BLaER1 treated with 17β-estradiol and CSF1 and Interleukin-3, amounts not matched to agents 10 nM and 100 nM (cell line): ENCODE measurements around the gene SMURF2.
A peak's percentile ranks its signal among the peaks of the same experiment; 100 is the strongest.
"Not testable (repeated sequence)": the region's sequence is repeated elsewhere in the genome, so short reads cannot be mapped to it uniquely, and the experiment has no call there.

Source experiments
- H3K27ac ChIP-seq, 11 experiments: shearing (Covaris generic); formaldehyde crosslinking; 2 replicates each; pipeline ENCODE4 v1.8.1; 2022
- H3K27me3 ChIP-seq, 11 experiments: shearing (Covaris generic); formaldehyde crosslinking; 2 replicates each; pipeline ENCODE4 v1.8.1; 2022
- H3K36me3 ChIP-seq, 11 experiments: shearing (Covaris generic); formaldehyde crosslinking; 2 replicates each; pipeline ENCODE4 v1.8.1; 2022
- H3K4me1 ChIP-seq, 10 experiments: shearing (Covaris generic); formaldehyde crosslinking; 2 replicates each; pipeline ENCODE4 v1.8.1; 2022
- H3K4me2 ChIP-seq, 11 experiments: shearing (Covaris generic); formaldehyde crosslinking; 2 replicates each; pipeline ENCODE4 v1.8.1; 2022
- H3K4me3 ChIP-seq, 10 experiments: shearing (Covaris generic); formaldehyde crosslinking; 2 replicates each; pipeline ENCODE4 v1.8.1; 2022
- H3K9ac ChIP-seq, 11 experiments: shearing (Covaris generic); formaldehyde crosslinking; 2 replicates each; pipeline ENCODE4 v1.8.1; 2022
- H3K9me3 ChIP-seq, 11 experiments: shearing (Covaris generic); formaldehyde crosslinking; replicated peaks in 1 of 11; 2 replicates each; pipeline ENCODE4 v1.8.1; 2022
- H4K20me1 ChIP-seq, 11 experiments: shearing (Covaris generic); formaldehyde crosslinking; 2 replicates each; pipeline ENCODE4 v1.8.1; 2022
- Cebpa-rat ChIP-seq, 11 experiments: shearing (Covaris generic); IDR thresholded peaks; 2 replicates each; pipeline ENCODE4 v1.8.1; 2022

The SMURF2 gene

DNA sequence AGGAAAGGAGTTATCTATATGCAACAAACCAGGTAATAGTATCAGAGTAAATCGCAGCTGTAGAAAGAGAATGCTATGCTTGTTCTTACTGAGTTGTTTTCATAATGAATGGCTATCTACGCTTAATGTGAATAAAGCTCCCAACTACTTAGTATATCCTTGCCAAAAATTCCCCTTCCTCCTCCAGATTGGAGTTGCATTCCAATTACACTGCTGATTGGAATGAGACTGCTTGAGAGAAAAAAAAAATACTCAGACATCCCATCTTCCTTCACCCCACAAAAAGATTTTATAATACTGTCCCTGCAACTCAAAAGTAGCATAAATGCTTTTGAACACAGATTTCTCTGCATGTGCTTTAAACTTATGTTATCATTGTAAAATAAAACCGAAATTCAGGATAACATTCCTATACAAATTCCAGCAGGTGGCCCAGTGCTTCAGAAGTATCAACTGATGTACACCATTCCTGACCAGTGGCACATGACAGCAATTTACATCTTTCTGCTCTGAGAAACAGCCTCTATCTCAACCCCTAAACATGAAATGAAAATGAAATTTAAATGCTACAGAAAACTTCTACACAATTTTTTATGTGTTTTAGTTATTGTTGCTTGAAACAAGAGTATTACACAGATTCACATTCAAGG lies 47.0 kb downstream of the SMURF2 start:
- Histone ChIP-seq H3K27me3 (no peaks in the 10 kb centered on the region), H3K27ac (no peak overlapping the region), H3K9me3 (peaks cover 0 to 17% (median 8%) of the 10 kb centered on the region in 11 experiments; a peak in 15 of 22 replicates), H3K36me3 (peaks cover 0 to 14% (median 5%) of the 10 kb centered on the region in 11 experiments; a peak in 6 of 22 replicates), H3K4me1 (peaks cover 7 to 63% (median 25%) of the 10 kb centered on the region in 10 experiments; a peak in 19 of 20 replicates), H4K20me1 (peaks cover 39 to 97% (median 93%) of the 10 kb centered on the region in 11 experiments; a peak in 20 of 22 replicates), H3K9ac (no peak overlapping the region), H3K4me3 (no peak overlapping the region), H3K4me2 (peak overlapping the region in 2 of 11 experiments; percentile 78 to 85; a peak in 2 of 22 replicates)
- TF ChIP-seq Cebpa-rat (IDR thresholded peaks at IDR 0.05), result no peak

- Histone ChIP-seq H3K4me1 (peaks cover 7 to 63% (median 25%) of the 10 kb centered on the region in 10 experiments; a peak in 19 of 20 replicates), H3K9me3 (peaks cover 0 to 17% (median 9%) of the 10 kb centered on the region in 11 experiments; a peak in 16 of 22 replicates), H3K4me2 (peak overlapping the region in 5 of 11 experiments; percentile 68 to 85 (median 71); a peak in 7 of 22 replicates), H3K36me3 (peaks cover 0 to 14% (median 4%) of the 10 kb centered on the region in 11 experiments; a peak in 5 of 22 replicates), H3K27ac (no peak overlapping the region), H3K9ac (no peak overlapping the region), H3K27me3 (no peaks in the 10 kb centered on the region), H3K4me3 (no peak overlapping the region), H4K20me1 (peaks cover 32 to 94% (median 86%) of the 10 kb centered on the region in 11 experiments; a peak in 20 of 22 replicates)
- no peak for TF ChIP-seq Cebpa-rat (IDR thresholded peaks at IDR 0.05)
Measured at GRCh38 chr17:64614266-64615027, 47.7 kb downstream of the SMURF2 start.

DNA sequence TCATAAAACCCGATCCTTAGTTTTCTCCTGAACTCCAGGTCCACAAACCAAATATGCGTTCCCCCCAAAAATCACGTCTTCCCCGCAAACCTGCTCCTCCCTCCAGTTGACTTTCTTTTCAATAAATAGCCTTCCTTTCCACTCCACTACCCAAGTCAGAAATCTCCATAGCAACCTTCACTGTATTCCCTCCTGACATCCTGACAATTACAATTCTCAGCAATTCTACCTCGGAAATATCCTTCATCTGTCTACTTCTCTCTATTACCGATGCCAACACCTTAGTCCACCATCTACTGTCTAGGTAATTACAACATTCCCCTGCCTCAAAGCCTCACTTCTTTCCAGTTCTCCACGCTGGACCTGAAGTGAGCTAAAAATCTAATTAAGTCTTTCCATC lies 50.7 kb downstream of the SMURF2 start:
- Histone ChIP-seq H3K4me1 (peaks cover 7 to 54% (median 25%) of the 10 kb centered on the region in 10 experiments; a peak in 19 of 20 replicates), H3K9ac (no peak overlapping the region), H3K4me2 (peak overlapping the region in 6 of 11 experiments; percentile 1 to 27 (median 12); a peak in 3 of 22 replicates), H3K27me3 (no peaks in the 10 kb centered on the region), H3K36me3 (peaks cover 0 to 14% (median 4%) of the 10 kb centered on the region in 11 experiments; a peak in 3 of 22 replicates), H3K9me3 (peaks cover 0 to 17% (median 9%) of the 10 kb centered on the region in 11 experiments; a peak in 16 of 22 replicates), H3K4me3 (no peak overlapping the region), H3K27ac (no peak overlapping the region), H4K20me1 (peaks cover 32 to 94% (median 83%) of the 10 kb centered on the region in 11 experiments; a peak in 19 of 22 replicates)
- TF ChIP-seq Cebpa-rat (IDR thresholded peaks at IDR 0.05), result no peak

DNA sequence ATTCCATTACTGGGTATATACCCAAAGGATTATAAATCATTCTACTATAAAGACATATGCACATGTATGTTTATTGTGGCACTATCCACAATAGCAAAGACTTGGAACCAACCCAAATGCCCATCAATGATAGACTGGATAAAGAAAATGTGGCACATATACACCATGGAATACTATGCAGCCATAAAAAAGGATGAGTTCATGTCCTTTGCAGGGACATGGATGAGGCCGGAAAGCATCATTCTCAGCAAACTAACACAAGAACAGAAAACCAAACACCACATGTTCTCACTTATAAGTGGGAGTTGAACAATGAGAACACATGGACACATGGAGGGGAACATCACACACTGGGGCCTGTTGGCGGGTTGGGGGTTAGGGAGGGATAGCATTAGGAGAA lies 51.9 kb downstream of the SMURF2 start:
- not testable (repeated sequence) for H3K9ac ChIP-seq, H3K4me3 ChIP-seq, H3K27ac ChIP-seq, H3K4me2 ChIP-seq, H3K27me3 ChIP-seq
- Histone ChIP-seq H3K36me3 (peaks cover 0 to 14% (median 4%) of the 10 kb centered on the region in 11 experiments; a peak in 3 of 22 replicates), H3K4me1 (peaks cover 7 to 44% (median 25%) of the 10 kb centered on the region in 10 experiments; a peak in 19 of 20 replicates), H3K9me3 (peaks cover 0 to 17% (median 9%) of the 10 kb centered on the region in 11 experiments; a peak in 16 of 22 replicates), H4K20me1 (peaks cover 35 to 94% (median 83%) of the 10 kb centered on the region in 11 experiments; a peak in 19 of 22 replicates)

- Histone ChIP-seq H3K27me3 (no peaks in the 10 kb centered on the region), H3K4me3 (no peak overlapping the region), H3K27ac (no peak overlapping the region), H3K9ac (no peak overlapping the region), H3K4me2 (no peak overlapping the region), H4K20me1 (peaks cover 36 to 94% (median 81%) of the 10 kb centered on the region in 11 experiments; a peak in 20 of 22 replicates), H3K36me3 (peaks cover 0 to 14% (median 5%) of the 10 kb centered on the region in 11 experiments; a peak in 5 of 22 replicates), H3K9me3 (peaks cover 0 to 17% (median 9%) of the 10 kb centered on the region in 11 experiments; a peak in 16 of 22 replicates), H3K4me1 (peaks cover 7 to 37% (median 16%) of the 10 kb centered on the region in 10 experiments; a peak in 19 of 20 replicates)
- TF ChIP-seq Cebpa-rat (IDR thresholded peaks at IDR 0.05), result no peak
Measured at GRCh38 chr17:64608571-64608981, 53.5 kb downstream of the SMURF2 start.

- Histone ChIP-seq H3K36me3 (peaks cover 0 to 14% (median 5%) of the 10 kb centered on the region in 11 experiments; a peak in 5 of 22 replicates), H3K27me3 (no peaks in the 10 kb centered on the region), H3K27ac (no peak overlapping the region), H3K9me3 (peaks cover 0 to 17% (median 9%) of the 10 kb centered on the region in 11 experiments; a peak in 16 of 22 replicates), H3K4me1 (peaks cover 7 to 31% (median 10%) of the 10 kb centered on the region in 10 experiments; a peak in 17 of 20 replicates), H3K4me2 (no peak overlapping the region), H4K20me1 (peaks cover 31 to 94% (median 80%) of the 10 kb centered on the region in 11 experiments; a peak in 20 of 22 replicates), H3K4me3 (no peak overlapping the region), H3K9ac (no peak overlapping the region)
- no peak for TF ChIP-seq Cebpa-rat (IDR thresholded peaks at IDR 0.05)
Measured at GRCh38 chr17:64607862-64608565, 54.1 kb downstream of the SMURF2 start.

DNA sequence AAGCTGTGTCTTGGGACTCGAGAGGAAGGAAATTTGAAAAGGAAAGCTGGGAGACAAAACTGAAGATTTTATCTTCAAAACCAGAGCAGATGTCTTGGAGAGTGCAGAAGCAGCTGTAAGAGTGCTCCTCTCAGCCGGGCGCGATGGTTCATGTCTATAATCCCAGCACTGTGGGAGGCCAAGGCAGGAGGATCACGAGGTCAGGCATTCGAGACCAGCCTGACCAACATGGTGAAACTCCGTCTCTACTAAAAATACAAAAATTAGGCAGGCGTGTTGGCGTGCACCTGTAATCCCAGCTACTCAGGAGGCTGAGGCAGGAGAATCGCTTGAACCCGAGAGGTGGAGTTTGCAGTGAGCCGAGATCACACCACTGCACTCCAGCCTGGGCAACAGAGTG lies 57.6 kb downstream of the SMURF2 start:
- not testable (repeated sequence) for H3K27me3 ChIP-seq, H3K9me3 ChIP-seq, H3K4me3 ChIP-seq, H3K4me2 ChIP-seq, H3K27ac ChIP-seq
- peaks cover 5 to 21% (median 10%) of the 10 kb centered on the region in 10 experiments for H3K4me1 ChIP-seq
- peaks cover 0 to 17% (median 0%) of the 10 kb centered on the region in 11 experiments; a peak in 2 of 22 replicates for H3K36me3 ChIP-seq
- H4K20me1 ChIP-seq, result peaks cover 29 to 100% (median 83%) of the 10 kb centered on the region in 11 experiments; a peak in 21 of 22 replicates
- 0 out of 22 replicates have a peak overlapping the region, but pooled peaks of 1 of the 11 experiments have one; percentile 44 for H3K9ac ChIP-seq

- Histone ChIP-seq H3K9me3 (no peaks in the 10 kb centered on the region), H3K36me3 (peaks cover 0 to 22% (median 0%) of the 10 kb centered on the region in 11 experiments; a peak in 2 of 22 replicates), H3K4me2 (no peak overlapping the region), H3K4me1 (peaks cover 10 to 27% (median 15%) of the 10 kb centered on the region in 10 experiments), H3K9ac (0 out of 22 replicates have a peak overlapping the region, but pooled peaks of 1 of the 11 experiments have one; percentile 44), H3K27me3 (no peaks in the 10 kb centered on the region), H3K4me3 (no peak overlapping the region), H4K20me1 (peaks cover 34 to 100% (median 87%) of the 10 kb centered on the region in 11 experiments; a peak in 21 of 22 replicates), H3K27ac (no peak overlapping the region)
- no peak for TF ChIP-seq Cebpa-rat (IDR thresholded peaks at IDR 0.05)
Measured at GRCh38 chr17:64603987-64604386, 58.1 kb downstream of the SMURF2 start.
